Activated naive CD8-positive, alpha-beta T cell treated with anti-CD3 and anti-CD28 coated beads, Interleukin-2, amount 10 ng/mL, durations not matched to agents 7 days and 5 days (primary cell): ENCODE results near the gene SYNDIG1. TPM values are rescaled to one million over a fixed set of nuclear protein-coding genes. Genes with fewer than 3 reads are reported as not detected.

ENCODE experiments used
- ATAC-seq: fragments of 150-1000 bp; cut with Tn5 transposase; one replicate; pipeline ENCODE4 v1.10.0; 2021; ENCODE audit warnings: low read depth, moderate library complexity
- POLR2A ChIA-PET: fragments of 350-600 bp; sonication (Branson Sonifier 250); formaldehyde crosslinking; loops from one replicate; lab custom pipeline; 2021; ENCODE audit warnings: antibody characterized with exemption; lab: Charles Lee
- DNase-seq: peaks from one replicate; pipeline ENCODE4 v3.0.0; 2021
- H3K27ac Mint-ChIP-seq: one replicate; pipeline ENCODE4 v1.8.0; 2022; ENCODE audit warnings: mild to moderate bottlenecking, mixed read lengths
- H3K27me3 Mint-ChIP-seq: one replicate; pipeline ENCODE4 v1.8.0; 2022; ENCODE audit warnings: mild to moderate bottlenecking, moderate library complexity, mixed read lengths
- H3K36me3 Mint-ChIP-seq: one replicate; pipeline ENCODE4 v1.8.0; 2021; ENCODE audit warnings: mild to moderate bottlenecking, mixed read lengths
- H3K4me1 Mint-ChIP-seq: one replicate; pipeline ENCODE4 v1.8.0; 2021; ENCODE audit warnings: mixed read lengths
- H3K4me3 Mint-ChIP-seq: one replicate; pipeline ENCODE4 v1.8.0; 2022; ENCODE audit warnings: mild to moderate bottlenecking, moderate library complexity, mixed read lengths
- H3K9me3 Mint-ChIP-seq: one replicate; pipeline ENCODE4 v1.8.0; 2021; ENCODE audit warnings: mixed read lengths
- total RNA-seq, 2 experiments: library from RNA; stranded (reverse); gene quantifications; one replicate each; pipeline ENCODE4 v1.2.3, GENCODE V29; 2021

SYNDIG1 gene
- total RNA-seq, 2 experiments from 2014 or later = not detected

GRCh38 chr20:24693466-24694156 is 224.2 kb downstream of the SYNDIG1 start:
- no peak for ATAC-seq
- Mint-ChIP-seq H3K27ac (no peak overlapping the region), H3K4me3 (no peak overlapping the region), H3K4me1 (no peaks in the 10 kb centered on the region), H3K9me3 (no peaks in the 10 kb centered on the region), H3K27me3 (peaks cover 3% of the 10 kb centered on the region), H3K36me3 (no peaks in the 10 kb centered on the region)
- DNase-seq = no peak
- POLR2A ChIA-PET = no interaction called here

- POLR2A ChIA-PET = no interaction called here
- H3K4me3 Mint-ChIP-seq = no peak overlapping the region
- no peaks in the 10 kb centered on the region for H3K36me3 Mint-ChIP-seq
- DNase-seq = no peak
- no peak for ATAC-seq
- no peaks in the 10 kb centered on the region for H3K9me3 Mint-ChIP-seq
- H3K27me3 Mint-ChIP-seq = peaks cover 3% of the 10 kb centered on the region
- no peaks in the 10 kb centered on the region for H3K4me1 Mint-ChIP-seq
- no peak overlapping the region for H3K27ac Mint-ChIP-seq
These were observed 224.8 kb downstream of the SYNDIG1 start for GRCh38 chr20:24694157-24694726.

DNA sequence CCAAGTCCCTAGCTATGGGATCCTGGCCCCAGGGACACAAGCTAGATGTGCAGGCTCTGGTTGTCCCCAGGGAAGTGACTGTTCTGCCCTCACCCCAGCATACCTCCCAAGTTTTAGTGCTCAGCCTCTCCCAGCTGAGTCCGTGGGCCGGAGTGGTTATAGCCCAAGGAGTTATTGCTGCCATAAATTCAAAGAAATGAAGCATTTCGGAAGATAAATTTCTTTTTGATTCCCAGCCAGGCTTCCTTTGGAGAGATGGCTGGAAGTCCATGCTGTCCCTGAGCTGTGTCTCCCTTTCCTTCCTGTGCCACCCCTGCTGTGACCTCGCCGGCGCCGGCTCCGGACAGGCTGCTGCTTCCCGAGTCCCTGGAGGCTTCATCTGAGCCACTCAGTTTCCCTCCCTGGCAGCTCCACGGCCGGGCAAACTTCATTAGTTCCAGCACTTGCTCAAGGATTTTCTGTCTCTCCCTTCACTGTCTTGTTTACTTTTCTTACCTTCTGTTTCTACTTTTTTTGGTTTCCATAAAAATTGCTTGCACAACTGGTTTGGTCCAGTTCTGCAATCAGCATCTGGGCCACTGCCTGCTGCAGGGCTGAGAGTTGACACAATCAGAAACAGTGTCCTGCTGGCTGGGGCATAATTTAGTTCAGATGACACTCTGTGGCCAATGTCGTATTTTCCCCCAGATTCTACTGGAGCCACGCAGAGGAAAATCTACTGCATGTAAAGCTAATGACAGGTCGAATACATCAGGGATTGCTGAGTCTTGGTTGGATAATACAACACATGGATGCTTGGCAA is 225.5 kb downstream of the SYNDIG1 start:
- POLR2A ChIA-PET = no interaction called here
- no peaks in the 10 kb centered on the region for H3K36me3 Mint-ChIP-seq

DNA sequence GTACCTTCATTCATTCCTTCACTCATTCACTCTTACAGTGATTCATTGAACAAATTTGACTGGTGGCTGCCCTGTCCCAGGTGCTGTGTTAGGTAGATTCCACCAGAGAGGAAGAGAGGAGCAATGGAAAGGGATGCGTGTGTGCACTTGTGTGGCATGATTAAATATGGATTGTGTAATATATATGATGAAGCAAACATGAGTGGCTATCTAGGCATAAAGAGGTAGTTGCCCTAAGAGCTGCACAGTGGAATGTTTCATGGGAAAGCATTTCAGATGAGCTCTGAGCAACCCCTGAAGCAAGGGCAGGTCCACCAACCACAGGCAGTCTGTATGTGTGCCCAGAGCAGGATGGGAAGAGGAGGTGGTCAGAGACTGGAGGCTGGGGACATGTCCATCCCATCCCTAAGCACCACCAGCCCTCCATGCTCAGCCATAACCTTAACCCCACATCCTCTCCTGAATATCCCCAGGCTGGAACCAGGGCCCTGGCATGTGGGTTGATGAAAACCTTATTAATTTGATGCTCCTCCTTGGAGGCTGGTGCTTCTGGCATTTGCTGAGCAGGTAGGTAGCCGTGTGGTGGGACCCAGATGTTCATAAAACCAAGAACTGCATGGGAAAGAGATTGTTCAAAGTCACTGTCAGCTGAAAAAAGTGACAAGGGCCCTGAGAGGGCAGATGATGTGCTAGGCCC is 226.2 kb downstream of the SYNDIG1 start:
- POLR2A ChIA-PET = no interaction called here
- no peaks in the 10 kb centered on the region for H3K9me3 Mint-ChIP-seq
- no peak for DNase-seq
- H3K4me3 Mint-ChIP-seq = no peak overlapping the region
- no peaks in the 10 kb centered on the region for H3K4me1 Mint-ChIP-seq
- no peak for ATAC-seq
- no peak overlapping the region for H3K27ac Mint-ChIP-seq
- H3K27me3 Mint-ChIP-seq = no peaks in the 10 kb centered on the region
- no peaks in the 10 kb centered on the region for H3K36me3 Mint-ChIP-seq

More for the DNA sequence above, 225.5 kb downstream of the SYNDIG1 start:
- Mint-ChIP-seq H3K27ac (no peak overlapping the region), H3K9me3 (no peaks in the 10 kb centered on the region), H3K27me3 (no peaks in the 10 kb centered on the region), H3K4me3 (no peak overlapping the region), H3K4me1 (no peaks in the 10 kb centered on the region)
- ATAC-seq = no peak
- DNase-seq = no peak

- H3K4me3 Mint-ChIP-seq = no peak overlapping the region
These were observed 227.0 kb downstream of the SYNDIG1 start for GRCh38 chr20:24696396-24696795.

GRCh38 chr20:24697411-24697810 is 228.0 kb downstream of the SYNDIG1 start:
- Mint-ChIP-seq H3K4me1 (no peaks in the 10 kb centered on the region), H3K9me3 (no peaks in the 10 kb centered on the region), H3K27ac (no peak overlapping the region), H3K36me3 (no peaks in the 10 kb centered on the region), H3K27me3 (no peaks in the 10 kb centered on the region), H3K4me3 (no peak overlapping the region)
- ATAC-seq (no peak), DNase-seq (no peak)
- POLR2A ChIA-PET = no interaction called here

More at GRCh38 chr20:24696396-24696795, 227.0 kb downstream of the SYNDIG1 start:
- Mint-ChIP-seq H3K36me3 (no peaks in the 10 kb centered on the region), H3K9me3 (no peaks in the 10 kb centered on the region), H3K27ac (no peak overlapping the region), H3K27me3 (no peaks in the 10 kb centered on the region), H3K4me1 (no peaks in the 10 kb centered on the region)
- POLR2A ChIA-PET = no interaction called here
- no peak for DNase-seq
- no peak for ATAC-seq

DNA sequence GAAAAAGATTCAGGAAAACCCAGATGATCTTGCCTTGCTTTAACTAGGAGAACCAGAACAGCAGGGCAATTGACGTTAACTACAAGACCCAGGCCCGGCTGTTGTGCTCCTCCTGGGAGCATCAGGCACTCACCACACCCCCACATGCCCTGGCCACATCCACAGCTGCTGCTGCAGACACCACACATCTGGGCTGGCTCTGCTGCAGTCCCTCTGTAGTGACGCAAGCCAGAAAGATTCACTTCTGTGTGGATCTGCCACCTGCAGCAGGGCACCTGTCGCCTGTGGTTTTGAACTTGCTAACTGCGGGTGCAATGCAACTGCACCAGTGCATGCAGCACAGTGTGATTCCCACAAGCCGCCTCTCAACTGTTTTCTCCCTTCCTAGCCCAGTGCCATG is 228.8 kb downstream of the SYNDIG1 start:
- Mint-ChIP-seq H3K4me1 (no peaks in the 10 kb centered on the region), H3K36me3 (no peaks in the 10 kb centered on the region), H3K9me3 (no peaks in the 10 kb centered on the region), H3K27ac (no peak overlapping the region), H3K27me3 (no peaks in the 10 kb centered on the region), H3K4me3 (no peak overlapping the region)
- ATAC-seq (no peak), DNase-seq (no peak)
- POLR2A ChIA-PET = no interaction called here

- Mint-ChIP-seq H3K4me1 (no peaks in the 10 kb centered on the region), H3K4me3 (no peak overlapping the region), H3K27ac (no peak overlapping the region), H3K27me3 (no peaks in the 10 kb centered on the region), H3K36me3 (no peaks in the 10 kb centered on the region), H3K9me3 (no peaks in the 10 kb centered on the region)
- ATAC-seq (no peak), DNase-seq (no peak)
- POLR2A ChIA-PET = no interaction called here
These were observed 229.3 kb downstream of the SYNDIG1 start for GRCh38 chr20:24698706-24699206.

DNA sequence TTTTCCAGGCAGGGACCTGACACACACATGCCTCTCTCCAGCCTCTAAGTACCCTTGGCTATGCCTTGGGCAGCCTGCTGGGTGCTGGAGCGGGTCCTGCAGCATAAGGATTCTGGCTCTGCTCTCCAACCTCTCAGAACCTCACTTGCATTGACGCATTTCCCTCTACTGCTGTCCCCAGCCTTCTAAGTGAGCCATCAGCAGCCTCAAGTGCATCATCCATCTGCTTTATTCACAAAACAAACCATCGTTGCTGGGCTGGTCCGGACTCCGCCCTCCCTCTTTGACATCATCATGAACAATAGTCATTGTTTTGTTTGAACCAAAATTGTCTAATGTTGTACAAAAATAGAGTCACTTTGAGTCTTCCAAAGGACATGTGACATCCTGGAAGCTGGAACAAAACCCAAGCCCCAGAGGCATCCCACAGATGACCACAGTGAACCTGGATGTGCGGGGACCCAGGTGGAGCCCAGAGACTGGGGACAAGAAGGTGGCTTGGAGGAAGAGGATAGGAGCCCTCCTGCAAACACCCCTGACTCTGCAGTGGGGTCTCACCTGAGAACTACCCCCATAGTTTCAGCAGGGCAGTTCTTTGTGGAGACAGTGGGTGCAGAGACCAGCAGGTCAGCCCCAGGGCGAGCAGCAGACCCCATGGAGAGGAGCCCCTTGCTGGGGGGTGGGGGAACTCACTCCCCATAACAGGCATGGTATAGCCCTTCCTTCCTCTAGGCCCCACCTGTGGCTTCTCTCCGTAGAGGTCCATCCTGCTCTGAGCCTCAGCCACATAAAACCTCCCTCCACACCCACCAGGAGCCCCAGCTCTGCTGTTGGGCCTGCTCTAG is 230.1 kb downstream of the SYNDIG1 start:
- H3K4me1 Mint-ChIP-seq = no peaks in the 10 kb centered on the region
- POLR2A ChIA-PET = no interaction called here
- no peaks in the 10 kb centered on the region for H3K36me3 Mint-ChIP-seq
- no peaks in the 10 kb centered on the region for H3K9me3 Mint-ChIP-seq
- no peak overlapping the region for H3K4me3 Mint-ChIP-seq
- H3K27me3 Mint-ChIP-seq = no peaks in the 10 kb centered on the region
- DNase-seq (no peak), ATAC-seq (no peak)
- H3K27ac Mint-ChIP-seq = no peak overlapping the region

DNA sequence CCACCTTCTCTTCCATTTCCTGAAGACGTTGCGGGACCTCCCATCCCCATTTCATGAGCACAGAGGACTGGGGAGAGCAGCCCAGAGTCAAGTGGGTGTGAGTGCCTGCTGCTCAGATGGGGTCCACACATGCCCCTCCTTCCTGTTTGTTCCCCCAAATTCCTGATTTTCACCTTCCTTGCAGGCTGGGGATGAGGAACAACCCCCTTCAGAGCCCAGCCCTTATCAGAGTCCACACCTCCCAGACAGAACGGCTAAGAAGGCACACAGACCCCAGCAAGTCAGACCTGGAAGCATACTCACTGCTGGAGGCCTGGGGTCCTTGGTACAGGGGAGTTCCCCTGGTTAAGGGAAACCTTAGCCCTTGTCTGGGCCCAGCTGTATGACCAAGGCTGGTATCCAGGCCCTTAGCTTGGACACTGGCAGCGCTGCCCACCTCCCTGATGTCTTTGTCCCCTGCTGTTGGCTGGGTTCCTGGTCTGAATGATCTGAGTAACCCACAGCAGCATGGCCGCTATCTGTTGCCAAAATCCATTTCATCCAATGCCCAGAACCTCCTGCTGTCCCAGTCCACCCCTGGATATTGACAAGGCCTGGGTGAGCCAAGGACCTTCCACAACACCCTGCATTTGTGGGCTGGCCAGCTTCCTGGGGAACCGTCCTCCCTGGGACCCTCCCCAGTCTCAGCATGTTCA is 230.9 kb downstream of the SYNDIG1 start:
- POLR2A ChIA-PET = no interaction called here
- Mint-ChIP-seq H3K27me3 (no peaks in the 10 kb centered on the region), H3K4me3 (no peak overlapping the region), H3K36me3 (no peaks in the 10 kb centered on the region), H3K27ac (no peak overlapping the region), H3K4me1 (no peaks in the 10 kb centered on the region), H3K9me3 (no peaks in the 10 kb centered on the region)
- no peak for DNase-seq
- ATAC-seq = no peak

DNA sequence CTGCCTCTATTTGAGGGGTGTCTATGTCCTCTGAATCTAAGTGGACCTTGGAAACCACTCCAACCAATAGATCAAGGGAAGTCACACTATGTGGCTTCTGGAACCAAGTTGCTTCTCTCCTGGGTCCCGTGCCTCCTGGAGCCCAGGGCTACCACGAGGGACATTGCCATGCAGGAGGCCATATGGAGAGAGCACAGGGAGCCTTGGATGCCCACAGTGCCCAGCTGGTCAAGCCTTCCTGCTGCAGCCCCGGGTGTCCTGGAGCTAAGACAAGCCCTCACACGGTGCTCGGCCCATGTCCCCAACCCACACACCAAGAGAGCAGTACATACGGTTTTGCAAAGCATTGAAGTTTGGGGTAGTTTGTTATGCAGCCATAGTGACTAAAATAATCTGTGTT is 231.6 kb downstream of the SYNDIG1 start:
- no peak overlapping the region for H3K27ac Mint-ChIP-seq
- POLR2A ChIA-PET = no interaction called here
- H3K4me3 Mint-ChIP-seq = no peak overlapping the region
- ATAC-seq = no peak
- DNase-seq = no peak
- no peaks in the 10 kb centered on the region for H3K4me1 Mint-ChIP-seq
- no peaks in the 10 kb centered on the region for H3K27me3 Mint-ChIP-seq
- H3K36me3 Mint-ChIP-seq = no peaks in the 10 kb centered on the region
- H3K9me3 Mint-ChIP-seq = no peaks in the 10 kb centered on the region

DNA sequence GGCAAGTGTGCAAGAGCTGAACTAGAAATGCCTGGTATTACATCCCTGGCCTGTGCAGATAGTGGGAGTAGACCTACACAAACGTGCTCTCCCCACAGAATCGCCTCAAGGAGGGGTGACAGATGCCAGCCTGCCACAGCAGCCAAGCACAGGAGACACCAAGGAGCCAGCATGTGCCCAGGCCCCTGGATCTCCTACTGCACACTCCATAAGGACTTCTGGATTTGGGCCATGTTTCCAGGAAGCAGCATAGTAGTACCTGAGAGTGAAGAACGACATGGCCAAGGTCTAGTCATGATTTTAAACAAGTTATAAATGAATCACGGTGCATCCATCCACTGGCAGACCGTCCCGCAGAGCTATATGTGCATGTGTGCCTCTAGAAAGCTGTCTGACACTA is 232.2 kb downstream of the SYNDIG1 start:
- POLR2A ChIA-PET = no interaction called here
- H3K4me1 Mint-ChIP-seq = no peaks in the 10 kb centered on the region
- H3K27ac Mint-ChIP-seq = no peak overlapping the region
- no peaks in the 10 kb centered on the region for H3K36me3 Mint-ChIP-seq
- ATAC-seq (no peak), DNase-seq (no peak)
- no peak overlapping the region for H3K4me3 Mint-ChIP-seq
- no peaks in the 10 kb centered on the region for H3K9me3 Mint-ChIP-seq
- no peaks in the 10 kb centered on the region for H3K27me3 Mint-ChIP-seq
